H1 (cell line): ENCODE measurements around the gene RECK. TPM values are rescaled to one million over a fixed set of nuclear protein-coding genes. Genes with fewer than 3 reads are reported as not detected.

Experiments
- CBX5 ChIP-seq: fragments of 300-800, 300-1000 bp; sonication (generic); IDR thresholded peaks from 2 replicates; pipeline ENCODE4 v1.7.1; 2016; ENCODE audit warnings: antibody characterized with exemption, low read length, low read depth
- CHD1 ChIP-seq: IDR thresholded peaks from 2 replicates; pipeline ENCODE4 v1.6.1; 2012; ENCODE audit warnings: low read depth, low read length, improper control_type of control experiment
- EZH2 ChIP-seq: fragments of 200-600 bp; sonication (generic); IDR thresholded peaks from 2 replicates; pipeline ENCODE4 v1.7.1; 2012; ENCODE audit warnings: low read depth, mild to moderate bottlenecking, moderate library complexity, low read length, inconsistent platforms; ENCODE audit not compliant: severe bottlenecking
- HDAC6 ChIP-seq: IDR thresholded peaks from one replicate; pipeline ENCODE4 v1.7.1; 2012; ENCODE audit warnings: low read depth, mild to moderate bottlenecking, inconsistent platforms, low read length, moderate library complexity
- TAF7 ChIP-seq: optimal IDR thresholded peaks from 2 replicates; pipeline ENCODE3; 2011; ENCODE audit warnings: low read depth, mild to moderate bottlenecking, inconsistent platforms, low read length, moderate library complexity, borderline replicate concordance
- YY1 ChIP-seq: IDR thresholded peaks from 2 replicates; pipeline ENCODE4 v1.6.1; 2011; ENCODE audit warnings: low read depth, mild to moderate bottlenecking, low read length
- polyA plus RNA-seq, 7 experiments: library from polyadenylated mRNA; depleted of rRNA in 3 of 7; stranded (reverse) in 5 of 7; unstranded in 2 of 7; fragments of >200 nt in 5 of 7; fragments of 200-250 nt in 2 of 7; gene quantifications; 1 replicate in 5 of 7; 2 replicates in 1 of 7; 4 replicates in 1 of 7; pipeline versions ENCODE4 v1.2.1 to v1.2.3, GENCODE V29; 2011 to 2013; ENCODE audit warnings: missing spikeins in 2 of 7, mixed read lengths in 2 of 7
- total RNA-seq: library from RNA; stranded (reverse); fragmentation: NEBNext Ultra II Directional; extraction: Animal tissue kit (Norgen Biotek cat#: 25700); gene quantifications from 2 replicates; pipeline ENCODE4 v1.2.1, GENCODE V29; 2021
- TF ChIP-seq, protein P1 (sequence below): IDR thresholded peaks from 2 replicates; pipeline ENCODE4 v1.6.1; 2011; ENCODE audit warnings: low read depth, mild to moderate bottlenecking, low read length; ENCODE audit not compliant: insufficient read depth
- TF ChIP-seq, protein P2 (sequence below), 3 experiments: IDR thresholded peaks; 1 replicate in 2 of 3; 2 replicates in 1 of 3; pipeline versions ENCODE4 v1.5.1 to v1.6.1; 2011; ENCODE audit warnings: low read length in 3 of 3, mild to moderate bottlenecking in 3 of 3, inconsistent platforms in 2 of 3, low read depth in 1 of 3, moderate library complexity in 1 of 3; ENCODE audit not compliant: insufficient read depth in 1 of 3; ENCODE audit errors: control extremely low read depth in 1 of 3

Gene RECK
- total and polyA plus RNA-seq, 2 of the 8 experiments (the other 6 are each of a cell fraction or from before 2014, with no cell fraction given), result 5.4 to 9.8 TPM

DNA sequence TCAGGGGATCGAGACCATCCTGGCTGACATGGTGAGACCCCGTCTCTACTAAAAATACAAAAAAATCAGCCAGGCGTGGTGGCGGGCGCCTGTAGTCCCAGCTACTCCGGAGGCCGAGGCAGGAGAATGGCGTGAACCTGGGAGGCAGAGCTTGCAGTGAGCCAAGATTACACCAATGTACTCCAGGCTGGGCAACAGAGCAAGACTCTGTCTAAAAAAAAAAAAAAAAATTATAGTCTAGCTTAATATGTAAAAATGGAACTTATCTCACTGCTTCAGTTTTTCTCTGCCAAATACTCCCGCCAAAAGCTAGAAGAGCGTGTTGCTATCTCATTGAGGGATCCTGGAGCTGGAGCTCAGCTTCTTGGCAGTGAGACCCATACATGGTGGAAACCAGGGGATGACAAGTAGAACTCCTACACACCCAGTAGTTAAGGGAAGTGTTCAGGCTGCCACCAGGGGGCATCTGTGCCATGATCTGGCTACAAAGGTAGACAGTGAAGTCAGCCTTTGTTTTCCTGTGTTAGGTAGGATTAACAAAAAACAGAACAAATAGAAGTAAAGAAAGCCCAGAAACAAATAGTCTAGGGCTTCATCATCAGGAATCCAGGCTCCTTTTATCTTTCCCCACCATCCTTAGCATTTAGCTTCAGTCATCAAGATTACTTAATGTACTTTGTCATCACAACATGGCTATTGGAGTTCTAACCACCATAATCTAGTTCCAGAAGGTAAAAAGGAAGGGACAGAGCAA is 66.2 kb downstream of the RECK start (continued):
- TF ChIP-seq, protein P1, sequence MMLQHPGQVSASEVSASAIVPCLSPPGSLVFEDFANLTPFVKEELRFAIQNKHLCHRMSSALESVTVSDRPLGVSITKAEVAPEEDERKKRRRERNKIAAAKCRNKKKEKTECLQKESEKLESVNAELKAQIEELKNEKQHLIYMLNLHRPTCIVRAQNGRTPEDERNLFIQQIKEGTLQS, result no peak
- no peak for TF ChIP-seq CBX5
- TF ChIP-seq, protein P2, sequence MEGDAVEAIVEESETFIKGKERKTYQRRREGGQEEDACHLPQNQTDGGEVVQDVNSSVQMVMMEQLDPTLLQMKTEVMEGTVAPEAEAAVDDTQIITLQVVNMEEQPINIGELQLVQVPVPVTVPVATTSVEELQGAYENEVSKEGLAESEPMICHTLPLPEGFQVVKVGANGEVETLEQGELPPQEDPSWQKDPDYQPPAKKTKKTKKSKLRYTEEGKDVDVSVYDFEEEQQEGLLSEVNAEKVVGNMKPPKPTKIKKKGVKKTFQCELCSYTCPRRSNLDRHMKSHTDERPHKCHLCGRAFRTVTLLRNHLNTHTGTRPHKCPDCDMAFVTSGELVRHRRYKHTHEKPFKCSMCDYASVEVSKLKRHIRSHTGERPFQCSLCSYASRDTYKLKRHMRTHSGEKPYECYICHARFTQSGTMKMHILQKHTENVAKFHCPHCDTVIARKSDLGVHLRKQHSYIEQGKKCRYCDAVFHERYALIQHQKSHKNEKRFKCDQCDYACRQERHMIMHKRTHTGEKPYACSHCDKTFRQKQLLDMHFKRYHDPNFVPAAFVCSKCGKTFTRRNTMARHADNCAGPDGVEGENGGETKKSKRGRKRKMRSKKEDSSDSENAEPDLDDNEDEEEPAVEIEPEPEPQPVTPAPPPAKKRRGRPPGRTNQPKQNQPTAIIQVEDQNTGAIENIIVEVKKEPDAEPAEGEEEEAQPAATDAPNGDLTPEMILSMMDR (IDR thresholded peaks at IDR 0.05; ENCODE audit: control extremely low read depth in 1 of 3, insufficient read depth in 1 of 3, low read depth in 1 of 3, low read length in 3 of 3), result peak; percentile 71 to 89 (median 80)
- TF ChIP-seq TAF7, result no peak
- TF ChIP-seq EZH2, result no peak
- peak; percentile 29; the same call in 1 of the 2 replicates for TF ChIP-seq YY1
- TF ChIP-seq CHD1, result no peak
- no peak for TF ChIP-seq HDAC6
